Esophagus muscularis mucosa (tissue), 4 donors: Measurements from ENCODE around the gene POLD4. TPM values are rescaled to one million over a fixed set of nuclear protein-coding genes. Genes with fewer than 3 reads are reported as not detected.
A peak's percentile ranks its signal among the peaks of the same experiment; 100 is the strongest.
"Not testable (repeated sequence)": the region's sequence is repeated elsewhere in the genome, so short reads cannot be mapped to it uniquely, and the experiment has no call there.

ENCODE experiments used
- DNase-seq: peaks from one replicate; pipeline ENCODE4 v3.0.0-alpha.2; 2017; ENCODE audit errors: extremely low spot score
- H3K27ac ChIP-seq, 4 donors: fragments of 200-600 bp; sonication (generic); replicated peaks in 1 of 4; 1 replicate in 3 of 4; 2 replicates in 1 of 4; pipeline ENCODE4 v1.5.1; 2016 to 2019; ENCODE audit warnings: mild to moderate bottlenecking in 1 of 4
- H3K27me3 ChIP-seq, 4 donors: fragments of 200-600 bp; sonication (generic); one replicate each; pipeline versions ENCODE4 v1.5.1 to v1.6.0; 2016 to 2019
- H3K36me3 ChIP-seq, 4 donors: fragments of 200-600 bp; sonication (generic); one replicate each; pipeline ENCODE4 v1.5.1; 2016 to 2019
- H3K4me1 ChIP-seq, 4 donors: fragments of 200-600 bp; sonication (generic); one replicate each; pipeline ENCODE4 v1.5.1; 2016 to 2019
- H3K4me3 ChIP-seq, 4 donors: fragments of 200-600 bp; sonication (generic); 1 replicate in 2 of 4; 2 replicates in 2 of 4; pipeline ENCODE4 v1.5.1; 2016 to 2019; ENCODE audit warnings: mild to moderate bottlenecking in 4 of 4, moderate library complexity in 1 of 4
- H3K9me3 ChIP-seq, 4 donors: fragments of 200-600 bp; sonication (generic); 1 replicate in 3 of 4; 2 replicates in 1 of 4; pipeline ENCODE4 v1.5.1; 2016 to 2019
- EP300 ChIP-seq: sonication (generic); formaldehyde crosslinking; IDR thresholded peaks from one replicate; pipeline ENCODE4 v1.6.1; 2017; ENCODE audit warnings: antibody characterized with exemption
- POLR2A ChIP-seq: fragments of 450-650 bp; IDR thresholded peaks from one replicate; pipeline ENCODE4 v1.6.1; 2017; ENCODE audit warnings: antibody characterized with exemption, moderate library complexity, mild to moderate bottlenecking, low read depth
- POLR2AphosphoS5 ChIP-seq, 2 donors: sonication (generic); formaldehyde crosslinking; IDR thresholded peaks; one replicate each; pipeline ENCODE4 v1.6.1; 2017; ENCODE audit warnings: antibody characterized with exemption in 2 of 2
- WGBS: methylation state at CpG from one replicate; pipeline ENCODE4 v1.1.5; 2018; 5-methylcytosine and 5-hydroxymethylcytosine counted together
- intact Hi-C: fragments of 100-400 bp; cut with DNase I; formaldehyde crosslinking; loops from one replicate; pipeline ENCODE4 v1.15.1; 2023
- total RNA-seq, 4 donors: library from RNA; depleted of rRNA; stranded (reverse); fragments of >200 nt; gene quantifications; one replicate each; pipeline versions ENCODE4 v1.1.0 to v1.2.1, GENCODE V29; 2016
- TF ChIP-seq, protein P1 (sequence below), 3 experiments: fragments of 200-600 bp in 2 of 3; fragments of 450-650 bp in 1 of 3; sonication (generic) in 2 of 3; IDR thresholded peaks; one replicate each; pipeline ENCODE4 v1.5.1; 2017 to 2019; ENCODE audit warnings: antibody characterized with exemption in 3 of 3, mild to moderate bottlenecking in 2 of 3, moderate library complexity in 1 of 3

Gene POLD4
- total RNA-seq, result 100 to 1,000 TPM in 1 of 4 donors, 10 to 100 TPM in 3; 77.2 to 106 (median 83.1) TPM

- Histone ChIP-seq H3K4me1 (peaks cover 61 to 80% (median 75%) of the 10 kb centered on the region in 4 donors), H3K27me3 (no peaks in the 10 kb centered on the region), H3K4me3 (peak within 1 kb of the TSS; percentile 72 to 84 (median 78)), H3K36me3 (no peaks in the 10 kb centered on the region), H3K27ac (peak within 1 kb of the TSS; percentile 96 to 99 (median 98)), H3K9me3 (no peaks in the 10 kb centered on the region)
- WGBS, result 4% methylated on average over 8 of the region's 37 CpGs
- TF ChIP-seq POLR2AphosphoS5 (IDR thresholded peaks at IDR 0.05), result peak; percentile 87 to 97
- TF ChIP-seq POLR2A, result peak; percentile 78
- TF ChIP-seq, protein P1, sequence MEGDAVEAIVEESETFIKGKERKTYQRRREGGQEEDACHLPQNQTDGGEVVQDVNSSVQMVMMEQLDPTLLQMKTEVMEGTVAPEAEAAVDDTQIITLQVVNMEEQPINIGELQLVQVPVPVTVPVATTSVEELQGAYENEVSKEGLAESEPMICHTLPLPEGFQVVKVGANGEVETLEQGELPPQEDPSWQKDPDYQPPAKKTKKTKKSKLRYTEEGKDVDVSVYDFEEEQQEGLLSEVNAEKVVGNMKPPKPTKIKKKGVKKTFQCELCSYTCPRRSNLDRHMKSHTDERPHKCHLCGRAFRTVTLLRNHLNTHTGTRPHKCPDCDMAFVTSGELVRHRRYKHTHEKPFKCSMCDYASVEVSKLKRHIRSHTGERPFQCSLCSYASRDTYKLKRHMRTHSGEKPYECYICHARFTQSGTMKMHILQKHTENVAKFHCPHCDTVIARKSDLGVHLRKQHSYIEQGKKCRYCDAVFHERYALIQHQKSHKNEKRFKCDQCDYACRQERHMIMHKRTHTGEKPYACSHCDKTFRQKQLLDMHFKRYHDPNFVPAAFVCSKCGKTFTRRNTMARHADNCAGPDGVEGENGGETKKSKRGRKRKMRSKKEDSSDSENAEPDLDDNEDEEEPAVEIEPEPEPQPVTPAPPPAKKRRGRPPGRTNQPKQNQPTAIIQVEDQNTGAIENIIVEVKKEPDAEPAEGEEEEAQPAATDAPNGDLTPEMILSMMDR (IDR thresholded peaks at IDR 0.05), result no peak
- TF ChIP-seq EP300, result no peak
- intact Hi-C loops, result loop anchor here (10.0 kb wide), 1 partner anchor 151 kb away; the partner anchor contains the start of genes CDK2AP2 and PITPNM1
- DNase-seq, result peak; percentile 99
Observed at GRCh38 chr11:67353317-67354074, at the start of gene POLD4. Gene POLD4 (minus strand): TSS chr11:67353546. CDS start chr11:67353399, 147 bp downstream.

DNA sequence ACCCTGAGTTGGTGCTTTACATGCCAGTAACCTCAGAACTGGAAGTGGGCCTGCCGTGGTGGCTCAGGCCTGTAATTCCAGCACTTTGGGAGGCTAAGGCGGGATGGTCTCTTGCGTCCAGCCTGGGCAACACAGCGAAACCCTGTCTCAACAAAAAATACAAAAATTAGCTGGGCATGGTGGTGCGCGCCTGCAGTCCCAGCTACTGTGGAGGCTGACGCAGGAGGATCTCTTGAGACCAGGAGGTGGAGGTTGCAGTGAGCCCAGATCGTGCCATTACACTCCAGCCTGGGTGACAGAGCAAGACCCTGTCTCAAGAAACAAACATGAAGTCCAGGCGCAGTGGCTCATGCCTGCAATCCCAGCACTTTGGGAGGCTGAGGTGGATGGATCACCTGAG, 49.7 kb upstream of the POLD4 start:
- DNase-seq, H3K9me3 ChIP-seq, H3K27ac ChIP-seq: not testable (repeated sequence)
- H3K27me3 ChIP-seq, result peaks cover 0 to 51% (median 0%) of the 10 kb centered on the region in 4 donors
- 93% methylated on average over 9 of the region's 9 CpGs for WGBS
- H3K4me3 ChIP-seq, result peak overlapping the region in 1 of 4 donors; percentile 10
- peaks cover 23 to 41% (median 36%) of the 10 kb centered on the region in 4 donors for H3K4me1 ChIP-seq
- H3K36me3 ChIP-seq, result peaks cover 9 to 24% (median 19%) of the 10 kb centered on the region in 4 donors
- intact Hi-C loops, result loop anchor here (5.0 kb wide), 2 partner anchors 64 to 104 kb away; partner anchors contain the start of genes CDK2AP2, PITPNM1 and TMEM134

- intact Hi-C loops, result loop anchor here (5.0 kb wide), 2 partner anchors 65 to 105 kb away; partner anchors contain the start of genes CDK2AP2, PITPNM1 and TMEM134
- H3K4me3 ChIP-seq, result peak overlapping the region; percentile 80 to 92 (median 88)
- H3K27ac ChIP-seq, result peak overlapping the region; percentile 93 to 98 (median 94)
- not testable (repeated sequence) for H3K9me3 ChIP-seq, DNase-seq
- peaks cover 23 to 45% (median 38%) of the 10 kb centered on the region in 4 donors for H3K4me1 ChIP-seq
- 56% methylated on average over 19 of the region's 19 CpGs for WGBS
- peaks cover 17 to 32% (median 26%) of the 10 kb centered on the region in 4 donors for H3K36me3 ChIP-seq
- peaks cover 0 to 44% (median 0%) of the 10 kb centered on the region in 4 donors for H3K27me3 ChIP-seq
Observed at GRCh38 chr11:67402192-67402839, 49.0 kb upstream of the POLD4 start.

- intact Hi-C loops, result loop anchor here (5.0 kb wide), 2 partner anchors 66 to 106 kb away; partner anchors contain the start of genes CDK2AP2, PITPNM1 and TMEM134
- no peaks in the 10 kb centered on the region for H3K9me3 ChIP-seq
- peaks cover 0 to 37% (median 0%) of the 10 kb centered on the region in 4 donors for H3K27me3 ChIP-seq
- H3K27ac ChIP-seq, result peak within 1 kb of the TSS; percentile 93 to 98 (median 94)
- H3K4me3 ChIP-seq, result peak within 1 kb of the TSS; percentile 80 to 92 (median 88)
- H3K4me1 ChIP-seq, result peaks cover 23 to 52% (median 43%) of the 10 kb centered on the region in 4 donors
- peak; percentile 97 for DNase-seq
- TF ChIP-seq POLR2AphosphoS5 (IDR thresholded peaks at IDR 0.05) (peak; percentile 73 to 86), EP300 (no peak)
- TF ChIP-seq, protein P1 (IDR thresholded peaks at IDR 0.05), result peak; percentile 29 to 74 (median 37)
- H3K36me3 ChIP-seq, result peaks cover 22 to 38% (median 33%) of the 10 kb centered on the region in 4 donors
- 0% methylated on average over 4 of the region's 73 CpGs for WGBS
Observed at GRCh38 chr11:67401495-67402191, 48.3 kb upstream of the POLD4 start, which contains the start of gene PPP1CA. Gene PPP1CA (minus strand): TSS chr11:67401858. CDS start chr11:67401782, 76 bp downstream.

- 5% methylated on average over 15 of the region's 27 CpGs for WGBS
- intact Hi-C loops, result loop anchor here (5.0 kb wide), 2 partner anchors 66 to 106 kb away; partner anchors contain the start of genes CDK2AP2, PITPNM1 and TMEM134
- H3K4me1 ChIP-seq, result peaks cover 23 to 54% (median 45%) of the 10 kb centered on the region in 4 donors
Observed at GRCh38 chr11:67400942-67401494, 47.7 kb upstream of the POLD4 start.

More at GRCh38 chr11:67400942-67401494, 47.7 kb upstream of the POLD4 start:
- H3K9me3 ChIP-seq, result no peaks in the 10 kb centered on the region
- no peak for DNase-seq
- H3K27ac ChIP-seq, result peak overlapping the region; percentile 93 to 98 (median 94)
- peaks cover 22 to 45% (median 39%) of the 10 kb centered on the region in 4 donors for H3K36me3 ChIP-seq
- H3K27me3 ChIP-seq, result peaks cover 0 to 31% (median 0%) of the 10 kb centered on the region in 4 donors
- peak overlapping the region; percentile 80 to 92 (median 88) for H3K4me3 ChIP-seq
- TF ChIP-seq, protein P1 (IDR thresholded peaks at IDR 0.05), result no peak
